K562 (cell line): ENCODE measurements around the gene MRGPRE. TPM values are rescaled to one million over a fixed set of nuclear protein-coding genes. Genes with fewer than 3 reads are reported as not detected.

Experiments used
- ATAC-seq: fragments of 200-7000 bp; cut with Tn5 transposase; 3 replicates; pipeline ENCODE4 v1.9.1; 2020; ENCODE audit warnings: moderate library complexity
- BruUV-seq: library from RNA; stranded (reverse); fragments of 400-500 nt; replicated peaks from 2 replicates; lab custom pipeline; 2021; lab: Mats Ljungman, UMichigan
- CTCF ChIA-PET: fragments of 300-600 bp; formaldehyde crosslinking; extraction: SDS; loops from one replicate; lab custom pipeline; 2021; ENCODE audit warnings: low intra/inter-chr PET ratio; lab: Yijun Ruan, JAX
- POLR2A ChIA-PET: fragments of 300-600, 350-650 bp; sonication (Branson Sonifier 250); formaldehyde crosslinking; extraction: SDS; loops from one replicate; lab custom pipeline; 2021; ENCODE audit warnings: antibody characterized with exemption, inconsistent platforms; lab: Yijun Ruan, JAX
- DNase-seq, 4 experiments: peaks; one replicate each; pipeline versions ENCODE4 v3.0.0 to v3.0.0-alpha.2; 2011 to 2018; ENCODE audit warnings: low spot score in 3 of 4, mixed read lengths in 3 of 4; ENCODE audit errors: extremely low read depth in 1 of 4
- FAIRE-seq: peaks from 2 replicates; lab custom pipeline; 2011; peaks lifted over from hg19 to GRCh38; lab: Jason Lieb, UNC
- H2AFZ ChIP-seq: 2 replicates; pipeline ENCODE4 v1.6.0; 2011; ENCODE audit warnings: low read depth, low read length, control low read depth, inconsistent platforms
- H3K27ac ChIP-seq: fragments of 200-600 bp; 3 replicates; pipeline ENCODE4 v1.8.0; 2011; ENCODE audit warnings: low read depth, mild to moderate bottlenecking, control low read depth, inconsistent platforms, low read length, moderate library complexity, mixed read lengths; ENCODE audit errors: extremely low read depth
- H3K27me3 ChIP-seq, 2 experiments: fragments of 300-600 bp in 1 of 2; 2 replicates in 1 of 2; 3 replicates in 1 of 2; pipeline versions ENCODE4 v1.6.0 to v1.8.0; 2011; ENCODE audit warnings: inconsistent platforms in 2 of 2, low read length in 2 of 2, mild to moderate bottlenecking in 1 of 2, mixed read lengths in 1 of 2, moderate library complexity in 1 of 2; ENCODE audit not compliant: control insufficient read depth in 2 of 2, insufficient read depth in 2 of 2
- H3K36me3 ChIP-seq: fragments of 300-600 bp; 3 replicates; pipeline ENCODE4 v1.8.0; 2011; ENCODE audit warnings: mild to moderate bottlenecking, low read length, inconsistent platforms; ENCODE audit not compliant: control insufficient read depth, insufficient read depth
- H3K4me1 ChIP-seq, 2 experiments: fragments of 200-600 bp in 1 of 2; replicated peaks in 1 of 2; 2 replicates in 1 of 2; 3 replicates in 1 of 2; pipeline versions ENCODE4 v1.5.1 to v1.8.0; 2011; ENCODE audit warnings: inconsistent platforms in 2 of 2, low read length in 2 of 2, mild to moderate bottlenecking in 1 of 2, mixed read lengths in 1 of 2, moderate library complexity in 1 of 2; ENCODE audit not compliant: control insufficient read depth in 2 of 2, insufficient read depth in 2 of 2
- H3K4me2 ChIP-seq: 2 replicates; pipeline ENCODE4 v1.6.1; 2011; ENCODE audit warnings: low read length, control low read depth, inconsistent platforms, mixed read lengths; ENCODE audit not compliant: insufficient read depth
- H3K4me3 ChIP-seq: fragments of 200-600 bp; sonication (generic), shearing (Covaris generic); 2 replicates; pipeline ENCODE4 v1.5.1; 2016; ENCODE audit warnings: control low read depth, inconsistent platforms
- H3K79me2 ChIP-seq: fragments of 200-600 bp; 3 replicates; pipeline ENCODE4 v1.8.0; 2011; ENCODE audit warnings: low read length, inconsistent platforms; ENCODE audit not compliant: control insufficient read depth, insufficient read depth
- H3K9ac ChIP-seq, 2 experiments: 2 replicates each; pipeline versions ENCODE4 v1.6.0 to v1.6.1; 2011; ENCODE audit warnings: low read depth in 2 of 2, low read length in 2 of 2, control low read depth in 1 of 2, inconsistent platforms in 1 of 2, mild to moderate bottlenecking in 1 of 2, mixed read lengths in 1 of 2; ENCODE audit not compliant: insufficient read depth in 1 of 2
- H3K9me1 ChIP-seq: one replicate; pipeline ENCODE4 v1.6.0; 2011; ENCODE audit warnings: inconsistent platforms, mild to moderate bottlenecking, low read length, moderate library complexity; ENCODE audit not compliant: control insufficient read depth, insufficient read depth
- H3K9me3 ChIP-seq: replicated peaks from 2 replicates; pipeline ENCODE4 v1.5.1; 2011; ENCODE audit warnings: low read depth, low read length, inconsistent platforms; ENCODE audit not compliant: control insufficient read depth, insufficient read depth
- H4K20me1 ChIP-seq: replicated peaks from 2 replicates; pipeline ENCODE4 v1.6.1; 2011; ENCODE audit warnings: low read length, inconsistent platforms, mixed read lengths; ENCODE audit not compliant: control insufficient read depth, insufficient read depth
- AFF4 ChIP-seq: sonication (generic); formaldehyde crosslinking; IDR thresholded peaks from 2 replicates; pipeline ENCODE4 v1.8.0; 2023; ENCODE audit warnings: mild to moderate bottlenecking, missing genetic modification reagents
- ASH1L ChIP-seq: fragments of 450-650 bp; IDR thresholded peaks from 2 replicates; pipeline ENCODE4 v1.6.1; 2018; ENCODE audit warnings: borderline replicate concordance, mild to moderate bottlenecking, low read depth; ENCODE audit not compliant: partially characterized antibody
- BHLHE40 ChIP-seq: IDR thresholded peaks from 2 replicates; pipeline ENCODE4 v1.6.1; 2011; ENCODE audit warnings: low read length, improper control_type of control experiment
- CHD4 ChIP-seq: fragments of 200-600 bp; sonication (generic); IDR thresholded peaks from 3 replicates; pipeline ENCODE4 v1.6.1; 2012; ENCODE audit warnings: low read depth, mild to moderate bottlenecking, mixed read lengths, low read length, inconsistent platforms; ENCODE audit not compliant: insufficient read depth, insufficient replicate concordance, poor library complexity, severe bottlenecking
- EGR1 ChIP-seq: fragments of 450-650 bp; conservative IDR thresholded peaks from 2 replicates; pipeline ENCODE4 v1.6.1; 2017; ENCODE audit warnings: mild to moderate bottlenecking
- GABPB1 ChIP-seq: sonication (generic); formaldehyde crosslinking; IDR thresholded peaks from 2 replicates; pipeline ENCODE4 v1.8.0; 2022; ENCODE audit warnings: mild to moderate bottlenecking, missing genetic modification reagents
- MAFG ChIP-seq: fragments of 450-650 bp; conservative IDR thresholded peaks from 2 replicates; pipeline ENCODE4 v1.6.1; 2016; ENCODE audit warnings: missing genetic modification characterization, missing compliant biosample characterization
- PHF20 ChIP-seq: fragments of 450-650 bp; IDR thresholded peaks from 2 replicates; pipeline ENCODE4 v1.6.1; 2018; ENCODE audit not compliant: partially characterized antibody
- POLR2H ChIP-seq: IDR thresholded peaks from 2 replicates; pipeline ENCODE4 v1.6.1; 2016; ENCODE audit warnings: missing genetic modification characterization, low read depth, mild to moderate bottlenecking, control low read depth, missing compliant biosample characterization, moderate library complexity
- PRMT5 ChIP-seq: sonication (generic); formaldehyde crosslinking; IDR thresholded peaks from 2 replicates; pipeline ENCODE4 v1.5.0; 2020; ENCODE audit warnings: missing genetic modification reagents
- SAFB ChIP-seq: fragments of 200-400 bp; formaldehyde crosslinking; IDR thresholded peaks from 2 replicates; pipeline ENCODE4 v1.6.1; 2017; ENCODE audit warnings: low read depth, low read length, borderline replicate concordance
- SIX5 ChIP-seq, 2 experiments: IDR thresholded peaks; 2 replicates each; pipeline ENCODE4 v1.6.1; 2011; ENCODE audit warnings: low read length in 2 of 2, borderline replicate concordance in 1 of 2, low read depth in 1 of 2, mild to moderate bottlenecking in 1 of 2, moderate library complexity in 1 of 2; ENCODE audit not compliant: insufficient read depth in 1 of 2
- SPI1 ChIP-seq: IDR thresholded peaks from 2 replicates; pipeline ENCODE4 v1.6.1; 2011; ENCODE audit warnings: low read depth, low read length, control low read depth, borderline replicate concordance
- TEAD2 ChIP-seq: fragments of 450-650 bp; IDR thresholded peaks from 2 replicates; pipeline ENCODE4 v1.6.1; 2016; ENCODE audit warnings: missing genetic modification characterization, control low read depth, missing compliant biosample characterization
- ZNF165 ChIP-seq: fragments of 250-450 bp; sonication (Bioruptor Pico); IDR thresholded peaks from 2 replicates; pipeline ENCODE4 v1.4.0; 2020; ENCODE audit warnings: borderline replicate concordance
- ZNF311 ChIP-seq: fragments of 250-450 bp; sonication (Bioruptor Pico); IDR thresholded peaks from 2 replicates; pipeline ENCODE4 v1.4.0; 2020; ENCODE audit warnings: mild to moderate bottlenecking, moderate library complexity
- ZNF316 ChIP-seq: fragments of 450-650 bp; IDR thresholded peaks from 2 replicates; pipeline ENCODE4 v1.6.1; 2016
- ZNF583 ChIP-seq: fragments of 250-450 bp; sonication (Bioruptor Pico); IDR thresholded peaks from 2 replicates; pipeline ENCODE4 v1.4.0; 2020
- WGBS: fragments of 100-300 bp; shearing (Covaris generic); methylation state at CpG from one replicate; pipeline ENCODE4 v1.1.6; 2016; ENCODE audit warnings: low coverage, mixed read lengths; ENCODE audit not compliant: insufficient coverage; ENCODE audit errors: missing lambda C conversion rate; 5-methylcytosine and 5-hydroxymethylcytosine counted together
- in situ Hi-C: fragments of 300-500 bp; cut with MboI; formaldehyde crosslinking; loops from 4 replicates; pipeline ENCODE4 v1.15.0; 2018; ENCODE audit warnings: inconsistent platforms, mixed read lengths
- intact Hi-C: fragments of 100-400 bp; cut with micrococcal nuclease; formaldehyde crosslinking; loops from 2 replicates; pipeline ENCODE4 v1.14.2; 2022
- polyA plus RNA-seq, 8 experiments: library from polyadenylated mRNA; depleted of rRNA in 4 of 8; stranded (reverse) in 5 of 8; unstranded in 3 of 8; fragments of >200 nt; fragmentation: Nextera tagmentation in 2 of 8; fragmentation: Illumina TruSeq in 1 of 8; extraction: Ambion mirVana in 2 of 8; extraction: Trizol in 1 of 8; gene quantifications; 2 replicates each; pipeline versions ENCODE4 v1.2.1 to v1.2.3, GENCODE V29; 2011 to 2014; ENCODE audit warnings: inconsistent platforms in 1 of 8, missing spikeins in 1 of 8
- total RNA-seq, 7 experiments: library from RNA; depleted of rRNA in 6 of 7; stranded (reverse); fragments of >200 nt in 6 of 7; fragmentation: Illumina TruSeq in 2 of 7; extraction: Trizol in 2 of 7; gene quantifications; 2 replicates each; pipeline versions ENCODE4 v1.2.1 to v1.2.3, GENCODE V29; 2011 to 2021; ENCODE audit warnings: low replicate concordance in 1 of 7

Gene MRGPRE
- total and polyA plus RNA-seq, 9 of the 15 experiments (the other 6 are each of a cell fraction or from before 2014, with no cell fraction given): not detected

GRCh38 chr11:3205261-3206155 lies 26.7 kb downstream of the MRGPRE start:
- H3K27ac ChIP-seq: no peak overlapping the region
- H3K4me1 ChIP-seq: peaks cover 0 to 31% of the 10 kb centered on the region in 2 experiments; a peak in 1 of 5 replicates
- H3K9ac ChIP-seq: no peak overlapping the region
- TF ChIP-seq MAFG (tag): 0 out of 2 replicates have a peak, but pooled peaks have one; percentile 9
- TF ChIP-seq GABPB1: no peak
- TF ChIP-seq CHD4: no peak
- TF ChIP-seq SIX5 (IDR thresholded peaks at IDR 0.05; ENCODE audit: borderline replicate concordance in 1 of 2, insufficient read depth in 1 of 2, low read depth in 1 of 2, low read length in 2 of 2): no peak
- TF ChIP-seq SPI1: peak; percentile 30; the same call in 1 of the 2 replicates
- peak; percentile 54 for TF ChIP-seq ZNF316
- TF ChIP-seq ZNF165: no peak
- no peak for TF ChIP-seq ASH1L
- no peak for TF ChIP-seq PRMT5
- TF ChIP-seq POLR2H (tag): no peak
- no peak for TF ChIP-seq ZNF311 (CRISPR knock-in tag)
- TF ChIP-seq EGR1: no peak
- TF ChIP-seq PHF20: no peak
- TF ChIP-seq TEAD2 (tag): no peak
- no peak for TF ChIP-seq BHLHE40
- TF ChIP-seq AFF4 (CRISPR knock-in tag): no peak
- TF ChIP-seq ZNF583 (CRISPR knock-in tag): no peak
- TF ChIP-seq SAFB: no peak
- H3K4me3 ChIP-seq: no peak overlapping the region
- DNase-seq: no peak
- ChIA-PET POLR2A (interaction anchor here (0.5 to 0.6 kb wide), 5 partner anchors 71 to 822 kb away, joined by 3 to 5 read pairs (median 3); no protein-coding TSS in a partner anchor), CTCF (no interaction called here)
- in situ Hi-C loops (no loop called here), intact Hi-C loops (no loop called here)
- no peak; the same call in 2 of the 3 replicates for ATAC-seq
- no peak overlapping the region for H3K4me2 ChIP-seq
- H3K79me2 ChIP-seq: no peaks in the 10 kb centered on the region
- no TSS peak for BruUV-seq
- no peak for FAIRE-seq
- no peaks in the 10 kb centered on the region for H3K9me1 ChIP-seq
- no peak overlapping the region for H2AFZ ChIP-seq
- no peaks in the 10 kb centered on the region for H3K36me3 ChIP-seq
- no peaks in the 10 kb centered on the region for H3K9me3 ChIP-seq
- H4K20me1 ChIP-seq: peaks cover 8% of the 10 kb centered on the region
- H3K27me3 ChIP-seq: peaks cover 26 to 48% of the 10 kb centered on the region in 2 experiments; a peak in 4 of 5 replicates
- 3% methylated on average over 15 of the region's 16 CpGs for WGBS
